M059J (cell line): ENCODE measurements around the gene DAG1. TPM values are rescaled to one million over a fixed set of nuclear protein-coding genes. Genes with fewer than 3 reads are reported as not detected.
"Not testable (repeated sequence)": the region's sequence is repeated elsewhere in the genome, so short reads cannot be mapped to it uniquely, and the experiment has no call there.

Source experiments
- DNase-seq: peaks from one replicate; pipeline ENCODE4 v3.0.0-alpha.2; 2012; ENCODE audit warnings: low read depth
- total RNA-seq: library from RNA; depleted of rRNA; stranded (reverse); fragments of >200 nt; shearing (Covaris generic); gene quantifications from 2 replicates; pipeline ENCODE4 v1.2.3, GENCODE V29; 2014

DAG1 gene
- total RNA-seq, 1 experiment from 2014 or later: 104 TPM

DNA sequence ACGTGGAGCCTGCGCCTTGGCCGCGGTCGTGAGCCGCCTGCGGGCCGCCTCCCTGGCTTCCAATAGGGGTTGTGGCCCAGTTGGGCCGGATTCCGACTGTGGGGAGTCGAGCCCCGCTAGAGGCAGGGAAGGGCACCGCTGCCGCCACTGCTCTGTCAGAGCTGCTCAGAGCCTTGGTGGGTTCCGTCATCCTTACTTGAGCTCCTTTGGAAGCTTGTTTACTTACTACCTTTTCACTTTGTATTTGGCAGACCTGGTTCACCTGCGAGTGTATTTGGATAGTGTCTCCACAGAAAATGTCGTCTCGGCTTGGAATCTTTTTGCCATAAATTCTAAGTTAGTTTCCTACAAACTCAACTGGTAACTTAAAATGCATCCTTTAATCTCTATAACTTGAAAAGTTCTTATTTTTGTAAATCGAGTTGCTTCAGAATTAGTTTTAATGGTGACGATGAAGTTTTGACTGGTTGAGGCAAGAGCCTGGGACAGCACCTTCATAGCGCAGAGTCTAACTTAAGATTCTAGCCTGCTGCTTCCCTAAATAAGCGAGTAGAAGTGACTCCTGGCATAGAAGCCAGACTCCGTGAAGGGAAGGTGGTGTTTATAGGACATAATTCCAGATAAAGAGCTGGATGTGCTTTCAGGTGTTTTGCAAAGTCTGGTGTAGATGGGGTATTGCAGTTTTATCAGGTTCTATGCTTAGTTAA is 800 bp downstream of the DAG1 start:
- no peak for DNase-seq

DNA sequence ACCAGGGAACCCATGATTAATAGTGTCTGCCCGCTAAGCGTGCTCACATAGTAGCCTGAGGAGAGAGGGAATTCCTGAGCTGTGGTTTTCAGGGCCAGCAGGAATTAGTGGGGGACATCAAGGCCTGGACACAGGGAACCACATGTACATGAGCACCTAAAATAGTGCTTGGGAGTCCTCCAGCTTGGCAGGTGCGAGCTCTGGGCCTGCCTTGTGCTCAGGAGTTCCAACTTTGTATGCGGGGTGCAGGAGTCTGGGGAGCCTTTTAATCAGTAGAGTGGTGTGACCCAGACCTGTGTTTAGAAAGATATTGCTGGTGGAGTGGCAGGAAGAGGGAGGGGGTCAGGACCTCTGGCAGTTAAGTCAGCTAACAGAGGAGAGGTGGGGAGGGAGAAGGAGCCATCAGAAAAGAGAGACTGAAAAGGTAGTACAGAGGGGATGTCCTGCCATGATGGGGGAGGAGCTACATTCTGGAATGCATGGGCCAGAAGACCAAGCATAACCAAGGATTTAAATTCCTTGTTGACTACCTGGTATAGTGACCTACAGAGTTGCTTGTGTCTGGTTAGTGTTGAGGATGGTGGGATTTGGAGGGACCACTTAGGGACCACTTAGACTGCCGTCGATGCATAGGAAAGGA is 1.9 kb downstream of the DAG1 start:
- peak; percentile 39 for DNase-seq

- peak; percentile 77 for DNase-seq
These were observed 6.5 kb downstream of the DAG1 start for GRCh38 chr3:49476563-49476962.

DNA sequence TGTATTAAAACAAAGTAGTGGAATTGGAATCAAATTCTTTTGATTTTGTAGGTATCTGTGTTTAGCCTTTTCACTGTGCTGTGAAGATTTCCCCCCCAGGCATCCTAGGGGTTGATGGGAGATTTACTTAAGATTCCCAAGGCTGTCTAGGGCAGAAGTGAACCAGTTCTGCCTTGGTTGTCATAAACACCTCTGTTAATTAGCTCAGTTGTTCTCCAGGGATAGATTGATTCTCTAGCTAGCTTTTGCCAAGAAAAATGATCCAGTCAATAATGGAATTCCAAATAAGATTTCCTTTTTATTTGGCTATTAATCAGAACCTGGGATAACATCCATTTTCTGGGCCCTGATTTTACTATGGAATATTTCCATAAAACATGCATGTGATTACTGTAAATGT is 12.7 kb downstream of the DAG1 start:
- DNase-seq: no peak

GRCh38 chr3:49484471-49484870 is 14.4 kb downstream of the DAG1 start:
- no peak for DNase-seq

GRCh38 chr3:49489247-49489646 is 19.2 kb downstream of the DAG1 start:
- DNase-seq: no peak

GRCh38 chr3:49492969-49493368 is 22.9 kb downstream of the DAG1 start:
- no peak for DNase-seq

- no peak for DNase-seq
These were observed 23.8 kb downstream of the DAG1 start for GRCh38 chr3:49493901-49494300.

- DNase-seq: no peak
These were observed 25.0 kb downstream of the DAG1 start for GRCh38 chr3:49495023-49495422.

DNA sequence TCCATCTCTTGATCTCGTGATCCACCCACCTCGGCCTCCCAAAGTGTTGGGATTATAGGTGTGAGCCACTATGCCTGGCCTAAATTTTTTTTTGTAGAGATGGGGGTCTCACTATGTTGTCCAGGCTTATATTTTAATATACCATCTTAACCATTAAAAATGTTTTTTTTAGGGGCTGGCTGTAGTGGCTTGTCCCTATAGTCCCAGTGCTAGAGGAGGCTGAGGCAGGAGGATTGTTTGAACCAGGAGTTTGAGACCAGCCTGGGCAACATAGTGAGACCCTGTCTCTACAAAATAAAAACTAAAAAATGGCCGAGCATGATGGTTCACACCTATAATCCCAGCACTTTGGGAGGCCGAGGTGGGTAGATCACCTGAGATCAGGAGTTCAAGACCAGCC is 26.8 kb downstream of the DAG1 start:
- DNase-seq: not testable (repeated sequence)

DNA sequence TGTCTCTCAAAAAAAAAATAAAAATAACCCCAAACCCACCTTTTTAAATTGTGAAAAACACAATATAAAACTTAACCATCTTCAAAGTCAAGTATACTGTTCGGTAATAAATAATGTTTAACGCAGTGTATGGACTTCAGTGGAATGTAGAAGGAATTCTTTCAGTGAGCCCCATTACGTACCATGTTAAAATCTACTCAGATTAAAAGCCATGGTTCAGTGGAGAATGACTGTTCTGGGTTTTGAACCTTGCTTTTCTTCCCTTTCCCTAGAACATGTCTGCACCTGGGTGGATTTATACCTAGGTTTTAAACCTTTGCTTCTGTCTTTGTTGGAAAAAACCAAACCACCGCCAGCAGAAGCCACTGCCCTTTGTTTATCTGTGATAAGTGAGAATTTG is 27.5 kb downstream of the DAG1 start:
- DNase-seq: no peak

DNA sequence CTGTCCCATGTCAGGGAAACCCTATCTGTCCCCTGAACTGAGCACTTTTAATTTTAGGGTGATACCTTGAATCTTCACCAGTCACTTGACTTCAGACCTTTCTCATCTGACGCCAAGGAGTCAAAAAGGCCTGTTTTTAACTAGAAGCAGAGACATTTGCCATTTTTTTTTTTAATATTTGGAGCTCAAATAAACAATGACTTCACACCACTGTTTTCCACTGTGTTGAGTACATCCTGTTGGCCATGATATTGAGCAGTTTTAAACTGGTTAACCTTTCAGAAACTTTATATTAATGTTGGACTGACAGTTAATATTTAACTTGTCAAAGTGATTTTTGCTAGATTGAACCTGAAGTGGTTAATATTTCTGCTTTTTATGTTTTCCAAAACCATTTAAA is 28.2 kb downstream of the DAG1 start:
- DNase-seq: no peak

- DNase-seq: no peak
These were observed 28.6 kb downstream of the DAG1 start for GRCh38 chr3:49498648-49499047.

DNA sequence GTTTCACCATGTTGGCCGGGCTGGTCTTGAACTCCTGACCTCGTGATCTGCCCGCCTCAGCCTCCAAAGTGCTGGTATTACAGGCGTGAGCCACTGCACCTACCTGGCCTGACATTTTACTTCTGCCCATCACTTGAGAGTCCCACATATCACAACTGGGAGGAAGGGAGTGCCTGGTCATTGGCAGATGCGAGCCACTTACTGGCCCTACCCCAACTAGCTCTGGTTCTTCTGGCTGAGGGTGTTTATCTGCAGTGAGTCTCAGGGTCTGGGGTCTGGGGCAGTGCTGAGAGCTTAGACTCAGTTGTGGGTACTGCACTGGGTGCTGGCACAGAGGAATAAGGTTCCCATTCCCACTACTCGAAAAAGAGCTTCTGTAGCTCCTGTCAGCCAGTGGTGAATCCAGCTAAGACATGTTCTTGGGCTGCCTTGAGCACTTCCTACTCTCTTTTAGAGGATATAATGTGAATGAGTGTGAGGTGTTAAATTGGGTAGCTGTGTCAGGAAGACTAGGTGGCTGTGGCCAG is 30.2 kb downstream of the DAG1 start:
- DNase-seq: no peak

GRCh38 chr3:49500732-49501609 is 30.9 kb downstream of the DAG1 start:
- DNase-seq: peak; percentile 91

DNA sequence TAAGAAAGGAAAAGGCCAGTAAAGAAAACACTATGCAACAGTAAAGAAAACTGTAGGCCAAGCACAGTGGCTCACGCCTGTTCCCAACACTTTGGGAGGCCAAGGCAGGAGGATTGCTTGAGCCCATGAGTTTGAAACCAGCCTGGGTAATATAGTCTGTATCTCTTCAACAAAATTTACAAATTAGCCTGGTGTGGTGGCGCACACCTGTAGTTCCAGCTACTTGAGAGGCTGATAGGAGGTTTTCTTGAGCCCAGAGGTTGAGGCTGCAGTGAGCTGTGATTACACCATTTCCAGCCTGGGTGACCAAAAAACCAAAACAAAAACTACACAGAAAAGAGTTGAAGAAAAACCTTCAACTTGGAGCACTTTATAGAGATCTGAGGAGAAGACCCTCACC is 31.8 kb downstream of the DAG1 start:
- DNase-seq: no peak

GRCh38 chr3:49506906-49507305 is 36.8 kb downstream of the DAG1 start:
- DNase-seq: no peak

DNA sequence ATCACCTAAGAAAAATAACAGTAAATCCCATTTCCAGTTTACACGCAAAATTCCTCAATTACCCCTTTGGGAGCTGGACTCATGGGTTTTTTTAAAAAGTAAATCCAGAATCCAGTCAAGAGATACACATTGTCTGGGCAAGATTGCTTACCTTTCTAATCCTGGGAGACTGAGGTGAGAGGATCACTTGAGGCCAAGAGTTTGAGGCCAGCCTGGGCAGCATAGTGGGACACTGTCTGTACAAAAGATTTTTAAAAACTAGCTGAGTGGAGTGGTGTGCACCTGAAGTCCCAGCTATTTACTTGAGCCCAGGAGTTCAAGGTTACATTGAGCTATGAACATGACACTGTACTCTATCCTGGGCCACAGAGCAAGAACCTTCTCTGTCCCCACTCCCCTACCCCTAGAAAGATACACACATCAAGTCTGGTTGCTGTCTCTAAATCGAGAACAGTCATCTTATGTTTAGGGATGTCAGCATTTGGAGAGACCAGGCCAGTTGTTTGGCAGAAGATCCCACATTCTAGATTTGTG is 39.0 kb downstream of the DAG1 start:
- no peak for DNase-seq

- DNase-seq: no peak
These were observed 41.6 kb downstream of the DAG1 start for GRCh38 chr3:49511639-49512038.

DNA sequence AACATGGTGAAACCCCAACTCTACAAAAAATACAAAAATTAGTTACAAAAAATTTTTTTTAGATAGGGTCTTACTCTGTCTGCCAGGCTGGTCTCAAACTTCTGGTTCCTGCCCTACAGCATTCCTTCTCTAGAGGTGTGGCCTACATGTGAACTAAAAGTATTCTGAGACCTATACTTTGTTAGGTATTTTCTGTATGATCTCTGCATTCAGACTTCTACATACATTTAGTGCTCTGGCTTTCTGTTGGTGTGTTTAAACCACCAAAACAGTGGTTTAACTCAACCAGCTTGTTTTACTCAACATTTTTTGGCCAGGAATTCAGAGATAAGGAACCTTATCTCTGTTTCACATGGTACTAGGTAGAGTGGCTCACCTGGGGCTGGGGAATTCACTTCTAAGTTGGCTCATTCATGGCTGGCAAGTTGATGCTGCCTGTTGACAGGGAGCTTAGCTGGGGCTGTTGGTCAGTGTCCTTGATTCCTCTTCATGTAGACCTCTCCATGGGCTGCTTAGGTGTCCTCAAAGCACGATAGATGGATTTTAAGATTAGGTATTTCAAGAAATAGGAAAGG is 42.8 kb downstream of the DAG1 start:
- no peak for DNase-seq

DNA sequence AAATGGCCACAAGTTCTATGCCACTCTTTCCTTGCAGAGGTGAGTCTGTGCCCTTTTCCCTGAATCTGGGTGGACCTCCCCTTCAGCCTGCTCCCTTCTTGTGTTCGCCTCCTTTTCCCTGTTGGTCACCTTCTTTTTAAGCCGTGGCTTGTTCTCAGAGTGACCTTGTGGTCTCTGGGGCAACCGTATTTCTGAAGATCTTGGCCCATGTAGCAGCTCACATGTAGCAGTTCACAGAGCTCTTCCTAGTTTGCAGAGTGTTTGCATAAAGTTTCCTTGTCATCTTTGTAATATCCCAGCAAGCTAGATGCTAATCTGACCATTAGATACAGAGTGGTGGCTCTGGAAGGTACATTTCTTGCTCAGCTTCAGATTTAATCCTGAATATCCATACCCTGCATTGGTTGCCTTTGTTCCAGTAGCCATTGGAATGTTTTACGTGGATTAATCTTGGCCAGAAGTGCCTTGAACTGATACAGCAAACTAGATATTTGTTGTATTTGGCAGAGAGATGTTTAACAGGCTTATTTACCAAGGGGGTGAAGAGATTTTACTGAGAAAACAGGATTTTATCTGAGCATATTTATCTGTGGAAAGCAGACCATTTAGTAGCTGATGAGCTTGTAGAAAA is 43.5 kb downstream of the DAG1 start:
- no peak for DNase-seq
